GM19452 (cell line): ENCODE data around the gene NPFF.
"Not testable (repeated sequence)": the region's sequence is repeated elsewhere in the genome, so short reads cannot be mapped to it uniquely, and the experiment has no call there.

ENCODE experiments used
- ATAC-seq: cut with Tn5 transposase; IDR thresholded peaks from one replicate; pipeline ENCODE4 v1.9.1; 2021; ENCODE audit not compliant: unreplicated experiment

NPFF gene

DNA sequence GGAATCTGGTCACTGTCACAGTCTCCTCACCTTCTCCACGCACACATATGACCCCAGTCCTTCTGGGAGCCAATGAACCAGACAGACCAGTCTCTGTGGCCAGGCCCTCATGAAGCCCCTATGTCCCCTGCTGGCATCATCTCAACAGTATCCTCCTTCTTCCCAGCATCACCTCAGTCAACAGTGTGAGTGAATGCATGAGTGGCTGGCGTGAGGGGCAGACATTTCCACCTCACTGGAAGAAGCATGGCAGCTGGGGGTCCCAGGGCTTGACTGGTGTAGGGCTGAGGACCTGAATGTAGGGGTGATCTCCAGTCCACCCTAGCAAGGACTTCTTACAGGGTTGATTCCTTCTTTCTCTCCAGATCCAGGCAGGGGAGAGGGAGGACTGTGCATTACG, 9.8 kb downstream of the NPFF start:
- no peak for ATAC-seq

- no peak for ATAC-seq
Measured at GRCh38 chr12:53496752-53497032, 10.6 kb downstream of the NPFF start.

GRCh38 chr12:53495903-53496751, 11.2 kb downstream of the NPFF start:
- ATAC-seq, result no peak

GRCh38 chr12:53493610-53494391, 13.5 kb downstream of the NPFF start:
- no peak for ATAC-seq

GRCh38 chr12:53492830-53493609, 14.3 kb downstream of the NPFF start:
- ATAC-seq, result peak; percentile 86

DNA sequence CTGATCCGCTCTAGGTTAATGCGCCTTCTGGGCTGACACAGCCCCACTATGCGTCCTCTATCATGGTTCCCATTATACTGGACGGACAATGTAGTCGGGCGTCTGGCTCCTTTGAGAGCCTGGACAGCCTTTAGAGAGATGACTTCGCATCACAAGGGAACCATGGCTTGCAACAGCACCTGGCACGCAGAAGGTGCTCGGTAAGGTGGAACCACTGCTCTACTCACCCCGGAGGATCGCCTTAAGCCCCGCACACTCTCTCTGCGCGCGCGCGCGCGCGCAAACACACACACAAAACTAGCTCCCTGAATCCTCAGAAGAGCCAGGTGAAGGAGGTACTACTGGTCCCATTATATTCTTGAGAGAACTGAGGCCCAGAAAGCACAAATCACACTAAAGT, 15.1 kb downstream of the NPFF start:
- ATAC-seq, result no peak

GRCh38 chr12:53489242-53489864, 17.9 kb downstream of the NPFF start:
- ATAC-seq, result no peak

GRCh38 chr12:53486736-53487487, 20.4 kb downstream of the NPFF start:
- no peak for ATAC-seq

- ATAC-seq, result no peak
Measured at GRCh38 chr12:53485955-53486735, 21.1 kb downstream of the NPFF start.

GRCh38 chr12:53484686-53485575, 22.4 kb downstream of the NPFF start:
- no peak for ATAC-seq

- no peak for ATAC-seq
Measured at GRCh38 chr12:53483979-53484377, 23.3 kb downstream of the NPFF start.

GRCh38 chr12:53483225-53483978, 23.9 kb downstream of the NPFF start:
- ATAC-seq, result no peak

GRCh38 chr12:53482626-53483168, 24.6 kb downstream of the NPFF start:
- ATAC-seq, result no peak

DNA sequence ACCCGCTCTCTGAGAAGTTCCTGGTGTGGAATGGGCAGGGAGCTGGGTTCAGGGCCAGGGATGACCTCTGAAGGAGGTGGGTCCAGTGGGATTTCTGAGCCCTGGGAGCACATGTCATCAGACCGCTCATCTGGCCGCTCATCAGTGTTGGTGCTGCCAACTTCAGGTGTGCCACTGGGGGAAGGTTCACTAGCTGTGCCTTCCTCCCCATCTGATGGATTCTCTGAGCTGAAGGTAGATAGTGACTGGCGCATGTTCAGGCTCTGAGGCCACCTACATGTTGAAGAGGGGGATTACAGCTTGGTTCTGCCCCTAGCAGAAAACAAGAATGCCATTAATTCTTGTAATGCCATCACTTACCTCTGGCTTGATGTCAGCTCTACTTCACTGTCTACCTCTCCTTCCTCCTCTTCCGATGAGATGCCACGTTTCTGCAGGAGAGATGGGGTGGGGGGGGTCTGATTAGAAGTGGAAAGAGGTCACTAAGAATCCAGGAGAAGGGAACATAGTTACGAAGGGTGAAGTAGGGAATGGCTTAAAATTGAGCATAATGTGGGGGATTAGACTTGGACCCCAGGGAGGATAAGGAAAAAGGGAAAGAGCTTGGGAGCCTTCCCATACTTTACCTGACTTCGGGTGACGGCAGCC, 25.2 kb downstream of the NPFF start:
- no peak for ATAC-seq

- ATAC-seq, result not testable (repeated sequence)
Measured at GRCh38 chr12:53481458-53481857, 25.8 kb downstream of the NPFF start.

DNA sequence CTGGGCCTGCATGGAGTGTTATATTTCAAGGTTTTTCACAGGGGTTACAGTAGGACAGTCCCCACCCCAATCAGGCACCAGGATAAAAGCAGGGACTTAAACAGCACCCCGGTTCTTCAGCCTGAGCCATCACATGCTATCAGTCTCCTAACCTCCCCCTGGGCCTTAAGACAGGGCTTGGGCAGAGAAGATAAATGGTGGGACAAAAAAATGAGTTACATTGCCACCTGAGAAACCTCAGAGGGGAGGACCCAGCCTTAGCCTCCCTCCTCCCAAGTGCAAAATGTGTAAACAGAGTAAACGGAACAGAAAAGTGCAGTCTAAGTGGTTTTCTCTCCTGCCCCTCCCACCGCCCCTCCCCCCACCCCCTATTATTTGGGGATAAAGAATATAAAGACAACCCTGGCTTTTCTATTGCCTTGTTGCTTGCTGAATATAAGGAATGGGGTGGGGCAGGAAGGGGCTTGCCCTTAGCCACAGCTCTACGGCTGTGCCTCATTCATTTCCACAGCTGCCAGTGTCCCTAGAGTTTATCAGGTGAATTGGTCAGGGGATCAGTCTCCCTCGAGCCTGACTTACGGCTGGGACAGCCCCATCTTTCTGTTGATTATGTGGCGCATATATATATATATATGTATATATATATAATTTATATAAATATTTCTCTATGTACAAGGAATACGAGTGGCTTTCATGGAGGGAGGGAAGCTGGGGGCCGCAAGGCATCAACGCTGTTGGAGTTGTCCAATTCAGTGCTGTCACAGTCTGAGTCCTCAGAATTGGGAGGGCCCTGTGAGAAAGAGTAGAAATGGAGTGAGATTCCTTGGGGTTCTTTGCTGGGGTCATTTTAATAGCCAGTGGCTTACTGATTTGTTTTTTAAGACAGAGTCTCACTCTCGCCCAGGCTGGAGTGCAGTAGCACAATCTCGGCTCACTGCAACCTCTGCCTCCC, 26.5 kb downstream of the NPFF start:
- no peak for ATAC-seq
